RWPE2 (cell line): Measurements from ENCODE around the gene CHCHD3.
A peak's percentile ranks its signal among the peaks of the same experiment; 100 is the strongest.

Experiments used
- ATAC-seq: fragments of 200-7000 bp; cut with Tn5 transposase; 3 replicates; pipeline ENCODE4 v1.9.1; 2021; ENCODE audit warnings: low read depth
- DNase-seq: peaks from one replicate; pipeline ENCODE4 v3.0.0-alpha.2; 2020; ENCODE audit warnings: low spot score
- H3K27ac ChIP-seq: fragments of 450-650 bp; 2 replicates; pipeline ENCODE4 v1.5.1; 2017; ENCODE audit warnings: mild to moderate bottlenecking; ENCODE audit not compliant: poor library complexity, severe bottlenecking
- H3K27me3 ChIP-seq: fragments of 250-450 bp; sonication (Bioruptor Pico); 2 replicates; pipeline ENCODE4 v1.5.1; 2021; ENCODE audit warnings: mild to moderate bottlenecking, moderate library complexity; ENCODE audit not compliant: insufficient read depth, poor library complexity, severe bottlenecking
- H3K36me3 ChIP-seq: fragments of 250-450 bp; sonication (Bioruptor Pico); 2 replicates; pipeline ENCODE4 v1.5.1; 2020; ENCODE audit warnings: low read depth, mild to moderate bottlenecking, moderate library complexity
- H3K4me1 ChIP-seq: fragments of 250-450 bp; sonication (Bioruptor Pico); 2 replicates; pipeline ENCODE4 v1.5.1; 2021; ENCODE audit warnings: mild to moderate bottlenecking, moderate library complexity; ENCODE audit not compliant: insufficient read depth, poor library complexity, severe bottlenecking
- H3K4me3 ChIP-seq: fragments of 250-450 bp; sonication (Bioruptor Pico); 2 replicates; pipeline ENCODE4 v1.5.1; 2021; ENCODE audit warnings: mild to moderate bottlenecking, moderate library complexity; ENCODE audit not compliant: severe bottlenecking
- H3K9me3 ChIP-seq: fragments of 250-450 bp; sonication (Bioruptor Pico); 2 replicates; pipeline ENCODE4 v1.5.1; 2021; ENCODE audit warnings: mild to moderate bottlenecking, moderate library complexity; ENCODE audit not compliant: severe bottlenecking
- CTCF ChIP-seq: fragments of 450-650 bp; IDR thresholded peaks from one replicate; pipeline ENCODE4 v1.5.1; 2017; ENCODE audit warnings: mild to moderate bottlenecking, moderate library complexity; ENCODE audit not compliant: poor library complexity, severe bottlenecking

Gene CHCHD3

GRCh38 chr7:133081599-133082389 is at the start of gene CHCHD3:
Gene CHCHD3, minus strand, starts transcription at chr7:133082090. Its CDS starts 153 bp downstream, at chr7:133081937.
- Histone ChIP-seq H3K36me3 (peaks cover 15% of the 10 kb centered on the region), H3K4me1 (peaks cover 11% of the 10 kb centered on the region), H3K4me3 (peak within 1 kb of the TSS; percentile 81), H3K27me3 (no peaks in the 10 kb centered on the region), H3K9me3 (no peaks in the 10 kb centered on the region), H3K27ac (peak within 1 kb of the TSS; percentile 43)
- DNase-seq, result peak; percentile 99
- no peak for TF ChIP-seq CTCF
- peak; percentile 99 for ATAC-seq

GRCh38 chr7:133130166-133130565 is 48.3 kb upstream of the CHCHD3 start:
- no peaks in the 10 kb centered on the region for H3K27me3 ChIP-seq
- TF ChIP-seq CTCF, result no peak
- ATAC-seq (no peak), DNase-seq (no peak)
- no peaks in the 10 kb centered on the region for H3K9me3 ChIP-seq
- H3K27ac ChIP-seq, result no peak overlapping the region
- H3K4me3 ChIP-seq, result no peak overlapping the region
- no peaks in the 10 kb centered on the region for H3K4me1 ChIP-seq
- no peaks in the 10 kb centered on the region for H3K36me3 ChIP-seq

- no peaks in the 10 kb centered on the region for H3K9me3 ChIP-seq
- no peaks in the 10 kb centered on the region for H3K27me3 ChIP-seq
- no peaks in the 10 kb centered on the region for H3K36me3 ChIP-seq
- DNase-seq, result no peak
- TF ChIP-seq CTCF, result no peak
- H3K4me1 ChIP-seq, result no peaks in the 10 kb centered on the region
- no peak for ATAC-seq
- no peak overlapping the region for H3K27ac ChIP-seq
- H3K4me3 ChIP-seq, result no peak overlapping the region
Measured at GRCh38 chr7:133126422-133126821, 44.5 kb upstream of the CHCHD3 start.

GRCh38 chr7:133124974-133125373 is 43.1 kb upstream of the CHCHD3 start:
- Histone ChIP-seq H3K36me3 (no peaks in the 10 kb centered on the region), H3K27ac (no peak overlapping the region), H3K9me3 (no peaks in the 10 kb centered on the region), H3K4me3 (no peak overlapping the region), H3K27me3 (no peaks in the 10 kb centered on the region), H3K4me1 (no peaks in the 10 kb centered on the region)
- no peak for TF ChIP-seq CTCF
- no peak for ATAC-seq
- no peak for DNase-seq
